ENCODE results near the gene ATP2A3.

GRCh38 chr17:3929181-3929580 lies 35.1 kb downstream of the ATP2A3 start:
- TF ChIP-seq CTCF (IDR thresholded peaks at IDR 0.05) (no peak), POLR2A (IDR thresholded peaks at IDR 0.05) (no peak)

Data from prostate gland (tissue), 2 donors.